Left kidney (tissue), 2 donors: ENCODE results near the gene S100A3. TPM values are rescaled to one million over a fixed set of nuclear protein-coding genes. Genes with fewer than 3 reads are reported as not detected.

Experiments used
- DNase-seq: peaks from one replicate; pipeline ENCODE4 v3.0.0-alpha.2; 2013
- polyA plus RNA-seq: library from polyadenylated mRNA; unstranded; fragments of 120-200 nt; gene quantifications from one replicate; pipeline ENCODE4 v1.2.1, GENCODE V29; 2013; ENCODE audit not compliant: insufficient read length

S100A3 gene
- polyA plus RNA-seq, 1 donor = 0.25 TPM

GRCh38 chr1:153509729-153510354, 39.2 kb downstream of the S100A3 start:
- no peak for DNase-seq

GRCh38 chr1:153509036-153509435, 40.0 kb downstream of the S100A3 start:
- no peak for DNase-seq

GRCh38 chr1:153507926-153508583, 41.0 kb downstream of the S100A3 start:
- no peak for DNase-seq

- peak; percentile 48 for DNase-seq
Observed at GRCh38 chr1:153506831-153507413, 42.1 kb downstream of the S100A3 start.

- DNase-seq = no peak
Observed at GRCh38 chr1:153506386-153506785, 42.7 kb downstream of the S100A3 start.

- no peak for DNase-seq
Observed at GRCh38 chr1:153505576-153505975, 43.5 kb downstream of the S100A3 start.

- no peak for DNase-seq
Observed at GRCh38 chr1:153503766-153504165, 45.3 kb downstream of the S100A3 start.

- no peak for DNase-seq
Observed at GRCh38 chr1:153498746-153499145, 50.3 kb downstream of the S100A3 start.

Other genes with a start within 250 kb of the S100A3 start
- gene PGLYRP3, start 236.3 kb downstream of the S100A3 start, polyA plus RNA-seq = not detected
- not detected for gene PGLYRP4, start 200.4 kb downstream of the S100A3 start, polyA plus RNA-seq
- 6.2 TPM for gene S100A9, start 191.4 kb downstream of the S100A3 start, polyA plus RNA-seq
- not detected for gene S100A12, start 173.6 kb downstream of the S100A3 start, polyA plus RNA-seq
- gene S100A8, start 158.2 kb downstream of the S100A3 start, polyA plus RNA-seq = 3.4 TPM
- gene S100A7A, start 132.7 kb downstream of the S100A3 start, polyA plus RNA-seq = not detected
- gene S100A7, start 88.6 kb downstream of the S100A3 start, polyA plus RNA-seq = 0.43 TPM
- gene S100A6, start 13.3 kb downstream of the S100A3 start, polyA plus RNA-seq = 182 TPM
- gene S100A5, start 8.3 kb downstream of the S100A3 start, polyA plus RNA-seq = 1.3 TPM
- 29.0 TPM for gene S100A4, start 3.5 kb downstream of the S100A3 start, polyA plus RNA-seq
- gene S100A2, start 16.6 kb upstream of the S100A3 start, polyA plus RNA-seq = 3.9 TPM
- 87.2 TPM for gene S100A16, start 63.9 kb upstream of the S100A3 start, polyA plus RNA-seq
- 16.8 TPM for gene S100A14, start 67.1 kb upstream of the S100A3 start, polyA plus RNA-seq
- 120 TPM for gene S100A13, start 78.2 kb upstream of the S100A3 start, polyA plus RNA-seq
- gene S100A1, start 79.2 kb upstream of the S100A3 start, polyA plus RNA-seq = 18.5 TPM
- gene CHTOP, start 84.8 kb upstream of the S100A3 start, polyA plus RNA-seq = 149 TPM
- 52.0 TPM for gene SNAPIN, start 109.4 kb upstream of the S100A3 start, polyA plus RNA-seq
- 316 TPM for gene ILF2, start 121.7 kb upstream of the S100A3 start, polyA plus RNA-seq
- gene NPR1, start 129.4 kb upstream of the S100A3 start, polyA plus RNA-seq = 61.2 TPM
- gene INTS3, start 178.8 kb upstream of the S100A3 start, polyA plus RNA-seq = 142 TPM
- 40.7 TPM for gene SLC27A3, start 226.1 kb upstream of the S100A3 start, polyA plus RNA-seq